Ectodermal cell (in vitro differentiated cells): ENCODE measurements around the gene VAV3.

Source experiments
- H3K27ac ChIP-seq: 2 replicates; pipeline ENCODE4 v1.7.0; 2013; ENCODE audit warnings: mild to moderate bottlenecking, low read depth, low read length; ENCODE audit not compliant: insufficient read depth, poor library complexity, severe bottlenecking
- H3K27me3 ChIP-seq: 2 replicates; pipeline ENCODE4 v1.7.0; 2013; ENCODE audit warnings: mild to moderate bottlenecking, low read length; ENCODE audit not compliant: insufficient read depth, control insufficient read depth, poor library complexity, severe bottlenecking
- H3K36me3 ChIP-seq: one replicate; pipeline ENCODE4 v1.7.0; 2013; ENCODE audit warnings: low read length; ENCODE audit not compliant: control insufficient read depth, insufficient read depth
- H3K4me1 ChIP-seq: one replicate; pipeline ENCODE4 v1.7.0; 2013; ENCODE audit warnings: low read length; ENCODE audit not compliant: control insufficient read depth, insufficient read depth
- H3K4me3 ChIP-seq: 2 replicates; pipeline ENCODE4 v1.7.0; 2013; ENCODE audit warnings: low read depth, low read length, control low read depth; ENCODE audit not compliant: insufficient read depth
- H3K9me3 ChIP-seq: 2 replicates; pipeline ENCODE4 v1.7.0; 2013; ENCODE audit warnings: mild to moderate bottlenecking, low read length, moderate library complexity; ENCODE audit not compliant: control insufficient read depth
- whole genome bisulfite sequencing, 2 experiments: methylation state at CpG; one replicate each; pipeline ENCODE4 v1.1.7; 2013; ENCODE audit warnings: missing lambda C conversion rate in 2 of 2; 5-methylcytosine and 5-hydroxymethylcytosine counted together

The VAV3 gene

GRCh38 chr1:107682467-107682866 is 282.5 kb downstream of the VAV3 start:
- H3K27ac ChIP-seq = no peak overlapping the region
- no peak overlapping the region for H3K4me3 ChIP-seq
- WGBS, 2 experiments = 93% methylated on average over 1 of the region's 1 CpG; no CpG with 5 or more reads in 1 of the 2 experiments
- no peaks in the 10 kb centered on the region for H3K36me3 ChIP-seq
- H3K4me1 ChIP-seq = no peaks in the 10 kb centered on the region
- no peaks in the 10 kb centered on the region for H3K27me3 ChIP-seq
- no peaks in the 10 kb centered on the region for H3K9me3 ChIP-seq

GRCh38 chr1:107681001-107681479 is 283.9 kb downstream of the VAV3 start:
- Histone ChIP-seq H3K4me1 (no peaks in the 10 kb centered on the region), H3K27ac (no peak overlapping the region), H3K9me3 (no peaks in the 10 kb centered on the region), H3K36me3 (no peaks in the 10 kb centered on the region), H3K27me3 (no peaks in the 10 kb centered on the region), H3K4me3 (no peak overlapping the region)
- 74 to 75% methylated on average over 3 of the region's 3 CpGs for WGBS, 2 experiments

GRCh38 chr1:107680579-107680985 is 284.4 kb downstream of the VAV3 start:
- Histone ChIP-seq H3K36me3 (no peaks in the 10 kb centered on the region), H3K27ac (no peak overlapping the region), H3K4me1 (no peaks in the 10 kb centered on the region), H3K27me3 (no peaks in the 10 kb centered on the region), H3K9me3 (no peaks in the 10 kb centered on the region), H3K4me3 (no peak overlapping the region)
- WGBS, 2 experiments = 91 to 93% methylated on average over 5 of the region's 5 CpGs

- Histone ChIP-seq H3K4me1 (no peaks in the 10 kb centered on the region), H3K9me3 (no peaks in the 10 kb centered on the region), H3K36me3 (no peaks in the 10 kb centered on the region), H3K27me3 (no peaks in the 10 kb centered on the region), H3K27ac (no peak overlapping the region), H3K4me3 (no peak overlapping the region)
- WGBS, 2 experiments = 86 to 92% methylated on average over 1 to 2 of the region's 2 CpGs
These were observed 285.5 kb downstream of the VAV3 start for GRCh38 chr1:107679411-107679953.

- WGBS, 2 experiments = 89 to 100% methylated on average over 1 to 2 of the region's 2 CpGs
- Histone ChIP-seq H3K4me3 (no peak overlapping the region), H3K27me3 (no peaks in the 10 kb centered on the region), H3K27ac (no peak overlapping the region), H3K36me3 (no peaks in the 10 kb centered on the region), H3K4me1 (no peaks in the 10 kb centered on the region), H3K9me3 (no peaks in the 10 kb centered on the region)
These were observed 286.0 kb downstream of the VAV3 start for GRCh38 chr1:107678993-107679392.

GRCh38 chr1:107677697-107678096 is 287.3 kb downstream of the VAV3 start:
- Histone ChIP-seq H3K27ac (no peak overlapping the region), H3K36me3 (no peaks in the 10 kb centered on the region), H3K4me3 (no peak overlapping the region), H3K27me3 (no peaks in the 10 kb centered on the region), H3K9me3 (no peaks in the 10 kb centered on the region), H3K4me1 (no peaks in the 10 kb centered on the region)
- 74 to 87% methylated on average over 3 of the region's 3 CpGs for WGBS, 2 experiments

GRCh38 chr1:107674486-107674885 is 290.5 kb downstream of the VAV3 start:
- H3K27ac ChIP-seq = no peak overlapping the region
- 89 to 95% methylated on average over 1 of the region's 1 CpG for WGBS, 2 experiments
- H3K27me3 ChIP-seq = no peaks in the 10 kb centered on the region
- H3K9me3 ChIP-seq = no peaks in the 10 kb centered on the region
- H3K4me3 ChIP-seq = no peak overlapping the region
- H3K4me1 ChIP-seq = no peaks in the 10 kb centered on the region
- H3K36me3 ChIP-seq = no peaks in the 10 kb centered on the region

GRCh38 chr1:107673006-107673405 is 292.0 kb downstream of the VAV3 start:
- H3K4me1 ChIP-seq = no peaks in the 10 kb centered on the region
- no peak overlapping the region for H3K4me3 ChIP-seq
- H3K27me3 ChIP-seq = no peaks in the 10 kb centered on the region
- H3K36me3 ChIP-seq = no peaks in the 10 kb centered on the region
- 94 to 99% methylated on average over 1 to 2 of the region's 2 CpGs for WGBS, 2 experiments
- no peaks in the 10 kb centered on the region for H3K9me3 ChIP-seq
- no peak overlapping the region for H3K27ac ChIP-seq

- no peaks in the 10 kb centered on the region for H3K4me1 ChIP-seq
- WGBS, 2 experiments = 92% methylated on average over 4 to 5 of the region's 5 CpGs
- no peak overlapping the region for H3K27ac ChIP-seq
- no peaks in the 10 kb centered on the region for H3K9me3 ChIP-seq
- H3K4me3 ChIP-seq = no peak overlapping the region
- no peaks in the 10 kb centered on the region for H3K27me3 ChIP-seq
- H3K36me3 ChIP-seq = no peaks in the 10 kb centered on the region
These were observed 294.5 kb downstream of the VAV3 start for GRCh38 chr1:107670397-107671040.

GRCh38 chr1:107669996-107670395 is 295.0 kb downstream of the VAV3 start:
- Histone ChIP-seq H3K9me3 (no peaks in the 10 kb centered on the region), H3K27ac (no peak overlapping the region), H3K4me1 (no peaks in the 10 kb centered on the region), H3K27me3 (no peaks in the 10 kb centered on the region), H3K4me3 (no peak overlapping the region), H3K36me3 (no peaks in the 10 kb centered on the region)
- 87 to 95% methylated on average over 1 of the region's 1 CpG for WGBS, 2 experiments
